Brain microvascular endothelial cell (primary cell): ENCODE data around the gene CDC34.
A peak's percentile ranks its signal among the peaks of the same experiment; 100 is the strongest.

Experiments
- DNase-seq: peaks from one replicate; pipeline ENCODE4 v3.0.0-alpha.2; 2020
- H3K27ac ChIP-seq: fragments of 250-450 bp; sonication (Bioruptor Pico); 2 replicates; pipeline ENCODE4 v1.5.1; 2020; ENCODE audit warnings: mild to moderate bottlenecking, moderate library complexity
- H3K27me3 ChIP-seq: fragments of 250-450 bp; sonication (Bioruptor Pico); replicated peaks from 2 replicates; pipeline ENCODE4 v1.5.1; 2020; ENCODE audit warnings: mild to moderate bottlenecking
- H3K36me3 ChIP-seq: fragments of 250-450 bp; sonication (Bioruptor Pico); replicated peaks from 2 replicates; pipeline ENCODE4 v1.5.1; 2020; ENCODE audit warnings: mild to moderate bottlenecking
- H3K4me3 ChIP-seq: 2 replicates; pipeline ENCODE4 v1.5.1; 2011; ENCODE audit warnings: low read depth, mild to moderate bottlenecking, control low read depth, low read length, moderate library complexity
- CTCF ChIP-seq: IDR thresholded peaks from 2 replicates; pipeline ENCODE4 v1.5.1; 2011; ENCODE audit warnings: low read depth, mild to moderate bottlenecking, moderate library complexity, low read length, control low read depth, inconsistent platforms; ENCODE audit errors: missing control alignments
- in situ Hi-C: cut with HindIII; loops from 2 replicates; pipeline ENCODE4 v1.10.0; 2017; ENCODE audit warnings: low sequenced_read_pairs, low pct_ligation_motif_present

The CDC34 gene

GRCh38 chr19:498977-499623 is 32.5 kb upstream of the CDC34 start:
- TF ChIP-seq CTCF, result no peak
- in situ Hi-C loops, result no loop called here
- H3K4me3 ChIP-seq, result no peak overlapping the region
- no peak overlapping the region for H3K27ac ChIP-seq
- H3K36me3 ChIP-seq, result no peaks in the 10 kb centered on the region
- H3K27me3 ChIP-seq, result peaks cover 19% of the 10 kb centered on the region
- DNase-seq, result no peak

- Histone ChIP-seq H3K27ac (no peak overlapping the region), H3K36me3 (no peaks in the 10 kb centered on the region), H3K4me3 (no peak overlapping the region), H3K27me3 (peaks cover 15% of the 10 kb centered on the region)
- DNase-seq, result no peak
- TF ChIP-seq CTCF, result no peak
- in situ Hi-C loops, result no loop called here
Measured at GRCh38 chr19:501646-502045, 29.9 kb upstream of the CDC34 start.

- H3K4me3 ChIP-seq, result no peak overlapping the region
- H3K27ac ChIP-seq, result no peak overlapping the region
- in situ Hi-C loops, result no loop called here
- H3K36me3 ChIP-seq, result no peaks in the 10 kb centered on the region
- TF ChIP-seq CTCF, result no peak
- no peaks in the 10 kb centered on the region for H3K27me3 ChIP-seq
- DNase-seq, result no peak
Measured at GRCh38 chr19:504616-505015, 26.9 kb upstream of the CDC34 start.

GRCh38 chr19:506404-507285 is 24.9 kb upstream of the CDC34 start:
- Histone ChIP-seq H3K27me3 (no peaks in the 10 kb centered on the region), H3K27ac (peak overlapping the region; percentile 88), H3K4me3 (peak overlapping the region; percentile 86), H3K36me3 (no peaks in the 10 kb centered on the region)
- in situ Hi-C loops, result no loop called here
- peak; percentile 100 for DNase-seq
- TF ChIP-seq CTCF, result peak; percentile 100

- DNase-seq, result peak; percentile 51
- Histone ChIP-seq H3K4me3 (peak within 1 kb of the TSS; percentile 86), H3K27ac (peak within 1 kb of the TSS; percentile 88), H3K27me3 (no peaks in the 10 kb centered on the region), H3K36me3 (no peaks in the 10 kb centered on the region)
- TF ChIP-seq CTCF, result no peak
- in situ Hi-C loops, result no loop called here
Measured at GRCh38 chr19:507286-508203, 24.0 kb upstream of the CDC34 start, which contains the start of gene TPGS1. Gene TPGS1, plus strand, starts transcription at chr19:507497. Its CDS starts 10 bp downstream, at chr19:507507.
